ENCODE measurements around the gene ELK4. TPM values are rescaled to one million over a fixed set of nuclear protein-coding genes. Genes with fewer than 3 reads are reported as not detected.

ELK4 gene
- total and polyA plus RNA-seq, 2 of the 8 experiments (the other 6 are each of a cell fraction or from before 2014, with no cell fraction given), result 2.9 to 26.3 TPM

DNA sequence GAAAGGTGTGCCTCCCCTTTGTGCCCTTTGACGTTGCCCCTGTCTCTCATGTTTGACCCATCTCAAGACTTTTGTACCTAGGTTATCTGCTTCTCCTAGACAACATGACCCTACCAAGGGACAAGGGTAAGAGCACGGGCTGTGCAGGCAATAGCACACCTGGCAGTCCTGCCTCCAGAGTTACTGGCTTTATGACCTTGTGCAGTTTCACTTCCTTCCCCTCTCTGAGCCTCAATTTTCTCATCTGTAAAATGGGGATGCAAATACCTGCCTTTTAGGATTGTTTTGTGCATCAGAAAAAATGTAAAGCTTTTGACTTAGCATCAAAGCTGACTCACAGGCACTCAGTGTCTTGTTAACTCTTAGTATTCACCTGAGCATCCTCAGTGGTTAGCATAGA is 36.4 kb downstream of the ELK4 start:
- CTCF ChIA-PET (ENCODE audit: partially characterized antibody), result interaction anchor here (0.6 to 15.6 kb wide), 6 partner anchors 18 to 949 kb away, joined by 3 to 322 read pairs (median 4); no protein-coding TSS in a partner anchor
- H3K36me3 ChIP-seq (ENCODE audit: control insufficient read depth in 2 of 4, insufficient read depth in 4 of 4, low read length in 3 of 4), result peaks cover 0 to 12% (median 1%) of the 10 kb centered on the region in 4 experiments; a peak in 4 of 8 replicates
- no peak for DNase-seq (ENCODE audit: low read depth in 1 of 2, low spot score in 2 of 2)
- peaks cover 0 to 2% of the 10 kb centered on the region in 2 experiments for H4K20me1 ChIP-seq (replicated peaks in 1 of 2; ENCODE audit: control insufficient read depth in 1 of 2, insufficient read depth in 2 of 2, low read length in 2 of 2)
- POLR2A ChIA-PET (ENCODE audit: partially characterized antibody), result interaction anchor here (1.2 to 3.8 kb wide), 3 partner anchors 23 to 60 kb away, joined by 4 to 15 read pairs (median 9); partner anchors contain the start of gene ELK4
- H3K4me1 ChIP-seq (replicated peaks in 1 of 4; ENCODE audit: control insufficient read depth in 3 of 4, insufficient read depth in 4 of 4, low read length in 3 of 4), result peaks cover 0 to 7% (median 3%) of the 10 kb centered on the region in 4 experiments; a peak in 5 of 7 replicates
- TF ChIP-seq EP300 (IDR thresholded peaks at IDR 0.05; ENCODE audit: borderline replicate concordance in 1 of 2, low read depth in 2 of 2, low read length in 2 of 2), result no peak
- no peak for TF ChIP-seq RAD21 (IDR thresholded peaks at IDR 0.05 in 1 of 2, conservative IDR thresholded peaks at IDR 0.05 in 1 of 2; ENCODE audit: low read depth in 2 of 2, low read length in 2 of 2)
- TF ChIP-seq SP1 (IDR thresholded peaks at IDR 0.05; ENCODE audit: low read depth, low read length), result no peak
- no peak for TF ChIP-seq BCL11A (IDR thresholded peaks at IDR 0.05; ENCODE audit: low read depth in 2 of 2, low read length in 2 of 2)
- no peak for TF ChIP-seq SAP30 (IDR thresholded peaks at IDR 0.05; ENCODE audit: insufficient read depth, insufficient replicate concordance, low read length)
- TF ChIP-seq SIRT6 (IDR thresholded peaks at IDR 0.05; ENCODE audit: low read length), result no peak
- no peak for TF ChIP-seq POLR2A (IDR thresholded peaks at IDR 0.05; ENCODE audit: control extremely low read depth in 1 of 2, low read depth in 2 of 2, low read length in 2 of 2)
- TF ChIP-seq, protein P1, sequence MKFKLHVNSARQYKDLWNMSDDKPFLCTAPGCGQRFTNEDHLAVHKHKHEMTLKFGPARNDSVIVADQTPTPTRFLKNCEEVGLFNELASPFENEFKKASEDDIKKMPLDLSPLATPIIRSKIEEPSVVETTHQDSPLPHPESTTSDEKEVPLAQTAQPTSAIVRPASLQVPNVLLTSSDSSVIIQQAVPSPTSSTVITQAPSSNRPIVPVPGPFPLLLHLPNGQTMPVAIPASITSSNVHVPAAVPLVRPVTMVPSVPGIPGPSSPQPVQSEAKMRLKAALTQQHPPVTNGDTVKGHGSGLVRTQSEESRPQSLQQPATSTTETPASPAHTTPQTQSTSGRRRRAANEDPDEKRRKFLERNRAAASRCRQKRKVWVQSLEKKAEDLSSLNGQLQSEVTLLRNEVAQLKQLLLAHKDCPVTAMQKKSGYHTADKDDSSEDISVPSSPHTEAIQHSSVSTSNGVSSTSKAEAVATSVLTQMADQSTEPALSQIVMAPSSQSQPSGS (IDR thresholded peaks at IDR 0.05; ENCODE audit: low read length), result no peak
- TF ChIP-seq ASH2L (IDR thresholded peaks at IDR 0.05; ENCODE audit: low read length), result no peak
- H2AK5ac ChIP-seq (ENCODE audit: low read depth, low read length), result no peak overlapping the region
- no peak overlapping the region for H3K4ac ChIP-seq (replicated peaks; ENCODE audit: insufficient read length, low read depth, low read length)
- no peak overlapping the region for H2BK5ac ChIP-seq (ENCODE audit: low read depth, low read length)
- no peak overlapping the region for H4K5ac ChIP-seq (ENCODE audit: insufficient read length, low read depth, low read length)
- H3K79me2 ChIP-seq (ENCODE audit: control insufficient read depth in 1 of 2, insufficient read depth in 2 of 2, low read length in 2 of 2), result no peaks in the 10 kb centered on the region
- no peak overlapping the region for H3K23ac ChIP-seq (ENCODE audit: insufficient read length)
- H3K9ac ChIP-seq (replicated peaks in 1 of 4; ENCODE audit: extremely low read depth in 1 of 4, low read depth in 3 of 4, low read length in 3 of 4), result no peak overlapping the region
- no peak for FAIRE-seq
- H3K9me3 ChIP-seq (ENCODE audit: insufficient read depth in 2 of 2, low read depth in 1 of 2, low read length in 1 of 2), result no peaks in the 10 kb centered on the region
- H3K4me2 ChIP-seq (ENCODE audit: insufficient read depth in 1 of 2, low read depth in 2 of 2, low read length in 2 of 2), result no peak overlapping the region
- H3K27ac ChIP-seq (ENCODE audit: low read depth, low read length), result no peak overlapping the region
- 0 out of 7 replicates have a peak, but pooled peaks cover 0 to 2% (median 0%) of the 10 kb centered on the region in 4 experiments for H3K27me3 ChIP-seq (replicated peaks in 1 of 4; ENCODE audit: control insufficient read depth in 3 of 4, extremely low read depth in 1 of 4, insufficient read depth in 3 of 4, low read length in 3 of 4)
- no peak overlapping the region for H2BK15ac ChIP-seq (ENCODE audit: low read length)
- H4K8ac ChIP-seq (ENCODE audit: extremely low read depth, insufficient read depth, low read length), result no peak overlapping the region
- H3K79me1 ChIP-seq (ENCODE audit: low read depth, low read length), result no peaks in the 10 kb centered on the region; the same call in 1 of the 2 replicates
- no peak overlapping the region for H4K91ac ChIP-seq (replicated peaks; ENCODE audit: insufficient read length, low read length)
- no peak overlapping the region for H3K56ac ChIP-seq (replicated peaks; ENCODE audit: insufficient read length, low read depth, low read length)
- H2BK20ac ChIP-seq (ENCODE audit: low read length), result no peak overlapping the region
- H2AFZ ChIP-seq (ENCODE audit: low read length), result no peak overlapping the region
- H3K23me2 ChIP-seq (ENCODE audit: low read depth, low read length), result peaks cover 1% of the 10 kb centered on the region; the same call in 1 of the 2 replicates
- WGBS, 2 experiments (ENCODE audit: extremely low coverage in 1 of 2, insufficient coverage in 1 of 2, insufficient read length in 1 of 2, insufficient replicate concordance in 2 of 2, low coverage in 1 of 2, low lambda C conversion rate in 2 of 2, missing lambda C conversion rate in 1 of 2), result 89% methylated on average over 2 of the region's 2 CpGs; no CpG with 5 or more reads in 1 of the 2 experiments
- no peak overlapping the region for H2BK120ac ChIP-seq (replicated peaks; ENCODE audit: low read depth, low read length)
- H3K4me3 ChIP-seq (ENCODE audit: extremely low read depth in 1 of 4, insufficient read depth in 2 of 4, low read depth in 3 of 4, low read length in 4 of 4), result no peak overlapping the region
- H3K18ac ChIP-seq (ENCODE audit: extremely low read depth, low read length), result no peak overlapping the region
- no peak overlapping the region for H2BK12ac ChIP-seq (ENCODE audit: low read depth, low read length)
- no peak overlapping the region for H3K14ac ChIP-seq (ENCODE audit: insufficient read length)
